Astrocyte (in vitro differentiated cells and primary cell): ENCODE data around the gene FLII.

Experiments used
- CTCF ChIP-seq: IDR thresholded peaks from 2 replicates; pipeline ENCODE4 v1.5.1; 2011; ENCODE audit warnings: low read depth, mild to moderate bottlenecking, inconsistent platforms, low read length, moderate library complexity; ENCODE audit not compliant: insufficient read depth
- EZH2 ChIP-seq: IDR thresholded peaks from 2 replicates; pipeline ENCODE4 v1.6.1; 2012; ENCODE audit warnings: mild to moderate bottlenecking, low read length, inconsistent platforms; ENCODE audit not compliant: insufficient read depth

DNA sequence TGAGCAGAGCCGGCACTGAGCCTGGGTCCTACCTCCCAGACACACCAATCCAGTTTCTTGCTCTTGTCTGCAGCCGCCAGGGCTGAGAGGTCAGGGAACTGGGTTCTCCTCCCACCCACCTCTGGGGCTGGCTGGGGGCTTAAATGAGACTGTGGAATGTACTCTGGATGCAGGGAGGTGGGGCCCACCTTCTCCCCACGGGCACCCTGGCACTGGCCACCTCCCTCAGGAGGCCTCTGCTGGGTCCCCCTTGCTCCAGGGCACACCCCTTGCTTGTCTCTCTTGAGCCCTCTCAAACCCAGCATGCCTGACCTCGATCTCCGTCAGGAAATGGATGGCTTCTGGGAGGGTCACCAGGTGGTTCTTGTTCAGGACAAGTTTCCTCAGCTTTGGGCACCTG, 6.4 kb downstream of the FLII start:
- no peak for TF ChIP-seq CTCF
- no peak for TF ChIP-seq EZH2
